Duodenal mucosa (tissue), 2 donors: ENCODE data around the gene SRRM1.
A peak's percentile ranks its signal among the peaks of the same experiment; 100 is the strongest.
"Not testable (repeated sequence)": the region's sequence is repeated elsewhere in the genome, so short reads cannot be mapped to it uniquely, and the experiment has no call there.

Source experiments
- H3K27ac ChIP-seq: one replicate; pipeline ENCODE4 v1.7.0; 2013; ENCODE audit warnings: low read depth, low read length
- H3K27me3 ChIP-seq, 2 donors: one replicate each; pipeline ENCODE4 v1.7.0; 2013; ENCODE audit warnings: low read length in 2 of 2, control low read depth in 1 of 2; ENCODE audit not compliant: insufficient read depth in 2 of 2, control insufficient read depth in 1 of 2
- H3K36me3 ChIP-seq, 2 donors: one replicate each; pipeline ENCODE4 v1.7.0; 2013; ENCODE audit warnings: low read length in 2 of 2, control low read depth in 1 of 2; ENCODE audit not compliant: insufficient read depth in 2 of 2, control insufficient read depth in 1 of 2
- H3K4me1 ChIP-seq, 2 donors: one replicate each; pipeline ENCODE4 v1.7.0; 2013; ENCODE audit warnings: low read length in 2 of 2, control low read depth in 1 of 2; ENCODE audit not compliant: insufficient read depth in 2 of 2, control insufficient read depth in 1 of 2
- H3K4me3 ChIP-seq, 2 donors: one replicate each; pipeline ENCODE4 v1.7.0; 2013; ENCODE audit warnings: low read length in 2 of 2, low read depth in 1 of 2
- H3K9ac ChIP-seq, 2 donors: one replicate each; pipeline ENCODE4 v1.7.0; 2013; ENCODE audit warnings: low read length in 2 of 2, low read depth in 1 of 2
- H3K9me3 ChIP-seq, 2 donors: one replicate each; pipeline ENCODE4 v1.7.0; 2013; ENCODE audit warnings: low read length in 2 of 2, control low read depth in 1 of 2; ENCODE audit not compliant: control insufficient read depth in 1 of 2

Gene SRRM1

DNA sequence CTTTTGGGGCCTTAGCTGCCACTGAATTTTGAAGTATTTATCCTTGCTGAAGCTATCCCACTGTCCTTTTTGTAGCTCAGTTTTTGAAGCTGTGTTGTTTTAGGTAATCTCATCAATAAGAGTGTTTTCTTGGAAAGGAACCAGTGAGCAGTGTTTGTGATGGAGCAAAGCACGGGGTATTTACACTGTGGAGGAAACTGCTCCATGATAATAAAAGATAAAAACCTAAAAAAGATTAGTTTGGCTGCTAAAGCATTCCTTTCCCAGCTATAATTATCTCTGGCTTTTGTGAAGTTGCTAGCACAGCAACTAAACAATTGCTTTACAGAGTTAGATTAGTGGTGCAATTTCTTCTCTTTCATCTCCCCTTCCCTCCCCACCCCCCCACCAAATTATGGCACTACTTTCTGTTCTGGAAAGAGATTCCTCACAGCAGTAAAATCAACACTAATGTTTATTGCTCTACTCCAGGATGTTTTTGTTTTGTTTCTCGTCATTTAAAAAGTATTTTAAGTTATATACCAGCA lies 21.5 kb downstream of the SRRM1 start:
- Histone ChIP-seq H3K27ac (no peak overlapping the region), H3K4me3 (no peak overlapping the region), H3K36me3 (peaks cover 52 to 90% of the 10 kb centered on the region in 2 donors), H3K27me3 (no peaks in the 10 kb centered on the region), H3K9ac (no peak overlapping the region), H3K9me3 (no peaks in the 10 kb centered on the region), H3K4me1 (no peaks in the 10 kb centered on the region)

DNA sequence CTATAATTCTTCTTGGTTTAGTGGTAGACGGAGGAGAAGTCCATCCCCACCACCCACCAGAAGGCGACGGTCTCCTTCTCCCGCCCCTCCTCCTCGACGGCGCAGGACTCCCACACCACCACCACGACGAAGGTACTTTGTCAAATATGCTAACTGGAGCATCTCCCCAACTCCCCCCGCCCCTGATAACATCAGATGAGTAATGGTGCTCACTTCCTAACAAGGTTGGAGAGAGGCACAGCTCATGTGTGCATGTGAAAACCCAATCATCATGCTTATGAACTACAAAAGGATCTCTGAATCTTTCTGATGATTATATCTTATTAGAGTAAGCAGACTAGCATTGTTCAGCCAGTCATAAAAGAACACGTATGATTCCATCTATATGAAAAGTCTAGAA lies 23.7 kb downstream of the SRRM1 start:
- H3K9me3 ChIP-seq, result no peaks in the 10 kb centered on the region
- H3K36me3 ChIP-seq, result peaks cover 68 to 93% of the 10 kb centered on the region in 2 donors
- no peaks in the 10 kb centered on the region for H3K4me1 ChIP-seq
- H3K9ac ChIP-seq, result no peak overlapping the region
- H3K27ac ChIP-seq, result no peak overlapping the region
- no peaks in the 10 kb centered on the region for H3K27me3 ChIP-seq
- no peak overlapping the region for H3K4me3 ChIP-seq

- not testable (repeated sequence) for H3K27me3 ChIP-seq, H3K27ac ChIP-seq, H3K9ac ChIP-seq, H3K4me1 ChIP-seq, H3K9me3 ChIP-seq, H3K4me3 ChIP-seq
- H3K36me3 ChIP-seq, result peaks cover 50 to 79% of the 10 kb centered on the region in 2 donors
Observed at GRCh38 chr1:24671372-24671771, 28.3 kb downstream of the SRRM1 start.

DNA sequence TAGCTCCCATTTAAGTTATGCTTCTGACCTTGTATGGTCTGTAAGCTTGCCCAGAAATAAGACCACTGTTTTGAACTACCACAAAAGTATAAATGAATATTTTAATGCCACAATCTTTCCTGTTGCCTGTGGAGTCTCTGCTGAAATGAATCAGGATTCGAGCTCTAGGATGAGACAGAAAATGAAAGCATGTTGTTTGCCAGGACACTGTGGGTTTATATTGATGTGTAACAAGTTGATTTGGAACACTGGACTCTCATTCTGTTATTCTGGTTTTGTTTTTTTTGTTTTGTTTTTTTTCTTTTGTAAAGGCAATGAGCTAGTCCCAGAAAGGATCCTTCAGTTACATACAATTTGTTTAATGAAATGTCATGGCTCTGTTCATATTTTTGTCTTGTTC lies 29.6 kb downstream of the SRRM1 start:
- H3K36me3 ChIP-seq, result peaks cover 38 to 66% of the 10 kb centered on the region in 2 donors
- H3K27ac ChIP-seq, H3K27me3 ChIP-seq, H3K4me3 ChIP-seq, H3K9me3 ChIP-seq, H3K9ac ChIP-seq, H3K4me1 ChIP-seq: not testable (repeated sequence)

DNA sequence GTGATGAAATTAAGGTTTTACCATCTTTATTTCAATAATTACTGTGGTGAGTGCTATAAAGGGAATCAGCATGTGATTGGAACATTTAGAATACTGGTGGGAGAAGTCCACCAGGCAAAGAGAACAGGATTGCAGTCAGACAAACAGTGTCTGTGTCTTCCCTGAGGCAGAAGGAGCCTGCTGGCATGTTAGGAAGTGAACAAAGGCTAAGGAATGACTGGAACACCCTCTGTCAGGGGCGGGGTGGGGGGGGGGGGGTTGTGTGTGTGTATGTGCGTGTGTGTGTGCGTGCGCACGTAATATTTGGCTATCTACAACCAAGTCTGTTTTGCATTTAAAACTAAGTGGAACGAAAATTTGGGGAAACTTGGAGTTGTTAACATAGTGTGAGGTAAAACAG lies 30.2 kb downstream of the SRRM1 start:
- no peaks in the 10 kb centered on the region for H3K4me1 ChIP-seq
- no peaks in the 10 kb centered on the region for H3K9me3 ChIP-seq
- H3K9ac ChIP-seq, result no peak overlapping the region
- H3K4me3 ChIP-seq, result no peak overlapping the region
- H3K27me3 ChIP-seq, result no peaks in the 10 kb centered on the region
- H3K36me3 ChIP-seq, result peaks cover 35 to 59% of the 10 kb centered on the region in 2 donors
- H3K27ac ChIP-seq, result no peak overlapping the region

GRCh38 chr1:24678421-24678820 lies 35.3 kb downstream of the SRRM1 start:
- H3K27ac ChIP-seq, H3K9me3 ChIP-seq, H3K9ac ChIP-seq, H3K4me3 ChIP-seq, H3K27me3 ChIP-seq, H3K4me1 ChIP-seq: not testable (repeated sequence)
- peaks cover 8 to 19% of the 10 kb centered on the region in 2 donors for H3K36me3 ChIP-seq

DNA sequence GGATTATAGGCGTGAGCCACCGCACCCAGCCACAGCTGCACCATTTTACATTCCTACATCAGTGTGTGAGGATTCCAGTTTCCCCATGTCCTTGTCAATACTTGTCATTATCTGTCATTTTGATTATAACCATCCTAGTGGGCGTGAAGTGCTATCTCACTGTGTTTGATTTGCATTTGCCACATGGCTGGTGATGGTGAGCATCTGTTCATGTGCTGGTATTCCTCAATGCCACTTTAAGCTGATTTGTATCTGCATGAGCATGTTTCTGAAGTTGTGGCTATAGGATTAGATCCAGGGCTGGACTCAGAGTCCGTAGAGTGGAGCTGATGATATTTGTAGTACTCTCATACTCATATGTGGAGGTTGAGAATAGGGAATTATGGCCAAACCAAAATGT lies 36.6 kb downstream of the SRRM1 start:
- H3K27ac ChIP-seq, result no peak overlapping the region
- H3K27me3 ChIP-seq, result no peaks in the 10 kb centered on the region
- no peaks in the 10 kb centered on the region for H3K9me3 ChIP-seq
- no peak overlapping the region for H3K4me3 ChIP-seq
- peaks cover 3 to 7% of the 10 kb centered on the region in 2 donors for H3K36me3 ChIP-seq
- H3K9ac ChIP-seq, result no peak overlapping the region
- H3K4me1 ChIP-seq, result no peaks in the 10 kb centered on the region

DNA sequence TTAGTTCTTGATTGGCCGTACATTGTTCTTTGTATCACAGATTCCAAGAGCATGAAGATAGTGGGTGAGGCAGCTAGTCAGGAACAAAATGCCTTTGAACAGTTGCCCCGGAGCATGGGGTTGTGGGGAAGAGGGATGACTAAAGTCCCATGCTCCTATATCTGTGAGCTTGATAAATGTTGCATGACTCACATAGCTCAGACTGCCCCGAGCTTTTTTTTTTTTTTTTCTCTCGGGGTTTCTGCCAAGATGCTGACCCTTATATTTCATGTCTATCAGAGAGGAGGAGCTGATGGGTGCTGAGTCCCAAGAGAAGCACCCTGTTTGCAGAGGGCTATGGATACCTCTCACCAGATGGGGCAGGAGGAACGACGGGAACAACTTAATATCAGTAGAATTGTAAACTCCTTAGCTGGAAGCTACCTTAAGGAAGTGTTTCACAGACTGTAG lies 40.6 kb downstream of the SRRM1 start:
- no peaks in the 10 kb centered on the region for H3K4me1 ChIP-seq
- H3K4me3 ChIP-seq, result no peak overlapping the region
- H3K36me3 ChIP-seq, result no peaks in the 10 kb centered on the region
- no peak overlapping the region for H3K9ac ChIP-seq
- no peaks in the 10 kb centered on the region for H3K9me3 ChIP-seq
- no peak overlapping the region for H3K27ac ChIP-seq
- no peaks in the 10 kb centered on the region for H3K27me3 ChIP-seq

GRCh38 chr1:24688033-24688432 lies 44.9 kb downstream of the SRRM1 start:
- no peaks in the 10 kb centered on the region for H3K36me3 ChIP-seq
- no peaks in the 10 kb centered on the region for H3K27me3 ChIP-seq
- H3K4me3 ChIP-seq, result no peak overlapping the region
- H3K27ac ChIP-seq, result no peak overlapping the region
- H3K9ac ChIP-seq, result peak overlapping the region in 1 of 2 donors; percentile 13
- no peaks in the 10 kb centered on the region for H3K9me3 ChIP-seq
- H3K4me1 ChIP-seq, result no peaks in the 10 kb centered on the region

DNA sequence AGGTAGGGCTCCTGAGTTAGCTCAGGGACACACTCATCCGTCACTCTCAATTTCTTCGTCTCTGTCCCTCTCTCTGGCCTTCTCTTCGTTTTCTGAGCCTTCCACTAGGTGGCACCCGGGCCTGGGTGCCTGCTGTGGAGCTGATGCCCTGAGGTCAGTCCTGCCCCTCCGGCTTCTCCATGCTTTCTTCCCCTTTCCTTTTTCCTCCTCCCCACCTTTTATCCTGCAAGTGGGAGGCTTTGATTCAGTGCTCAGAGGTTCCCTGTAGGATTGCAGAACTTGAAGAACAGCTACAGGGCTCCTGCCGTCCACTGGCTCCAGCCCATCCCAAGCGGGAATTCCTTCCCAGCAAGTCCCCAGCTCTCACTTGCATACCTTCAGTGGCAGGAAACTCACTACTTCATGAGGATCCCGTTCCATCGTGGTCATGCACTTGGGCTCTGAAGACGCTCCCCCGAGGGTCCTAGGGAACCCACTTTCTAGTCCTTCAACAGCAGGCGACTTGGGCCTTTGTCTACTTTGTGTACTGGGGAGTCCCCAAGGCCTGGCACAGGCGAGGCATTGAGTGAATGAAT lies 45.6 kb downstream of the SRRM1 start:
- Histone ChIP-seq H3K9ac (no peak overlapping the region), H3K27ac (no peak overlapping the region), H3K27me3 (no peaks in the 10 kb centered on the region), H3K4me3 (no peak overlapping the region), H3K9me3 (no peaks in the 10 kb centered on the region), H3K4me1 (peaks cover 0 to under 1% of the 10 kb centered on the region in 2 donors), H3K36me3 (no peaks in the 10 kb centered on the region)
